GM12891 (cell line): ENCODE data around the gene PDCD4.

ENCODE experiments used
- DNase-seq: peaks from one replicate; pipeline ENCODE4 v3.0.0; 2011; ENCODE audit warnings: low spot score; ENCODE audit not compliant: insufficient read length
- FAIRE-seq: peaks from 2 replicates; lab custom pipeline; 2011; peaks lifted over from hg19 to GRCh38; lab: Jason Lieb, UNC
- PAX5 ChIP-seq: IDR thresholded peaks from 2 replicates; pipeline ENCODE4 v1.6.1; 2011; ENCODE audit warnings: low read length, moderate library complexity, mild to moderate bottlenecking; ENCODE audit not compliant: insufficient read depth, severe bottlenecking
- POLR2A ChIP-seq: IDR thresholded peaks from 2 replicates; pipeline ENCODE4 v1.6.1; 2011; ENCODE audit warnings: low read depth, low read length, control low read depth
- POLR2AphosphoS5 ChIP-seq: IDR thresholded peaks from 2 replicates; pipeline ENCODE4 v1.6.1; 2011; ENCODE audit warnings: low read depth, low read length, control low read depth
- POU2F2 ChIP-seq: IDR thresholded peaks from 2 replicates; pipeline ENCODE4 v1.6.1; 2011; ENCODE audit warnings: low read depth, mild to moderate bottlenecking, control low read depth, low read length, moderate library complexity
- SPI1 ChIP-seq: IDR thresholded peaks from 2 replicates; pipeline ENCODE4 v1.6.1; 2011; ENCODE audit warnings: low read depth, low read length, control low read depth
- TAF1 ChIP-seq: IDR thresholded peaks from 2 replicates; pipeline ENCODE4 v1.6.1; 2011; ENCODE audit warnings: low read depth, low read length, control low read depth

The PDCD4 gene

DNA sequence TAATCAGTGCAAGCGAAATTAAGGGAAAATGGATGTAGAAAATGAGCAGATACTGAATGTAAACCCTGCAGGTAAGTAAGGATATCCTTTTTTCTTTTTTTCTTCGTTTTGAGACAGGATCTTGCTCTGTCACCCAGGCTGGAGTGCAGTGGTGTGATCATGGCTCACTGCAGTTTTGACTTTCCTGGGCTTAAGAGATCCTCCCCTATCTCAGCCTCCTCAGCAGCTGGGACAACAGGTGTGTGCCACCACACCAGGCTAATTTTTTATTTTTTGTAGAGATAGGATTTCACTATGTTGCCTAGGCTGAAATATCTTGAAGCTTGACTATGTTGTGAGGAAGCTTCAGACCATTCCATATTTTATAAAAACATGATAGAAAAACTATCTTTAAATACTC is 4.3 kb downstream of the PDCD4 start:
- DNase-seq (no peak), FAIRE-seq (no peak)
- TF ChIP-seq POU2F2: no peak
- no peak for TF ChIP-seq SPI1
- no peak for TF ChIP-seq TAF1
- TF ChIP-seq POLR2A: no peak
- TF ChIP-seq POLR2AphosphoS5: no peak
- TF ChIP-seq PAX5: no peak

DNA sequence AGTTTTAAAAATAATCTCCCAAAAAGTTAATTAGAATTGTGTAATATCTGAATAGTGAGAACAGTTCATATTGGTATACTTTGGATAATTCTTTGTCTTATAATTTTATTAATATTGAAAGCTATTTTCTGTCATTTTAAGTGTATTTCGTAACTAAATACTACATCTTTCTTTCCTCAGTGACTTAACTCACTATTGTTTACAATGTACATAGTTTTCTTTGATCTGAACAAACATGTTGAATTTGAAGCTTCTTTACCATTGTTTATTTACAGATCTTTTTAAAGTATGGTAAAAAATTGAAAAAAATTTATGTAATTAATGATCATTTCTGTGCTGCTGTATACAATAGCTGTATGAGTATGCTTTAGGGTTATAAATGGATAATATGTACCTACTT is 5.1 kb downstream of the PDCD4 start:
- FAIRE-seq (no peak), DNase-seq (no peak)
- no peak for TF ChIP-seq SPI1
- no peak for TF ChIP-seq POU2F2
- TF ChIP-seq POLR2AphosphoS5: no peak
- no peak for TF ChIP-seq TAF1
- no peak for TF ChIP-seq PAX5
- TF ChIP-seq POLR2A: no peak

DNA sequence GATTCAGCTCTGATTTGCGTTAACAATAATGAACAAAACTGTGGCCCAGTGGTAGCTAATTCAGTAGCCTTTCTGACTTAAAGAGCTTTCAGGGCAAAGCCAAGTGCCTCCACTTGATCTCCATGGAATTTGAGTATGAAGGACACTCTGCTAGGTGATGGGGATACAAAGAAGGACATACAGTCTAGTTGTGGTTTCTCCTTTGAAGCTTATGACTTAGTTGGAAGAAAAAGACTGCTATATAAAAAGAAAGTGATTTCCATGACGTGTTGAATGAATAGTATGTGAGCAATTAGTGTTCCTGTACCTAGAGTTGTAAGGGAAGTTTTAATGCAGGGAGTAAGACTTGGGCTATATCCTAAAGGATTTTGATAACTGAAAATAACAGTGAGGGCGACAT is 8.3 kb downstream of the PDCD4 start:
- no peak for FAIRE-seq
- TF ChIP-seq PAX5 (no peak), TAF1 (no peak), POLR2A (no peak), POU2F2 (no peak), SPI1 (no peak), POLR2AphosphoS5 (no peak)
- no peak for DNase-seq

DNA sequence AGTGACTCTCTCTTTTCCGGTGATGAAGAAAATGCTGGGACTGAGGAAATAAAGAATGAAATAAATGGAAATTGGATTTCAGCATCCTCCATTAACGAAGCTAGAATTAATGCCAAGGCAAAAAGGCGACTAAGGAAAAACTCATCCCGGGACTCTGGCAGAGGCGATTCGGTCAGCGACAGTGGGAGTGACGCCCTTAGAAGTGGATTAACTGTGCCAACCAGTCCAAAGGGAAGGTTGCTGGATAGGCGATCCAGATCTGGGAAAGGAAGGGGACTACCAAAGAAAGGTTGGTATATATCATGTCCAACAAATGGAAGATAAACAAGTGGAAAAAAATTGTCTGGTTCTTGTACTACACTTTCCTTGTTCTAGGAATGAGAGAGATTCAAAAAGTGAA is 9.5 kb downstream of the PDCD4 start:
- FAIRE-seq (no peak), DNase-seq (no peak)
- TF ChIP-seq PAX5 (no peak), POLR2AphosphoS5 (no peak), TAF1 (no peak), SPI1 (no peak), POU2F2 (no peak), POLR2A (no peak)

DNA sequence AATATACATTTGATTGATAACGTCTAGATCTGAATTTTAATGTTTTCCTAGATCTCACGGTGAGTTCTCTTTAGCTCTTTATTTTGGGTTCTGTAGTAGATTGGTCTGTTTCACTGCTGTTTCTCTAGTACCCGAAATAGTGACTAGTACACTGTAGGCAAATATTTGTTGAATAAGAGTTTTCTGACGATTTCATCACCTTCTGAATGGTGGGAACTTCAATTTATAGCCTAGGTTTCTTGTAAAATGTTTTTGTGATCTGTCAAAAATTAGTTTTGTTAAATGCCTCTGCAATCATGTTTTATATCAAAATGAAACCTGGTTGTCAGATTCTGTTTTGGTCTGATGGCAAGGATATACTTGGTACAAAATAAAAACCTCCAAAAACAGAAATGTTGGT is 10.2 kb downstream of the PDCD4 start:
- no peak for FAIRE-seq
- TF ChIP-seq POLR2AphosphoS5: no peak
- TF ChIP-seq POLR2A: no peak
- no peak for TF ChIP-seq POU2F2
- TF ChIP-seq SPI1: no peak
- DNase-seq: no peak

GRCh38 chr10:110883924-110884323 is 12.2 kb downstream of the PDCD4 start:
- FAIRE-seq (peak; percentile 31), DNase-seq (no peak)
- no peak for TF ChIP-seq SPI1
- no peak for TF ChIP-seq TAF1
- TF ChIP-seq POLR2AphosphoS5: no peak
- TF ChIP-seq POLR2A: no peak
- no peak for TF ChIP-seq PAX5
- no peak for TF ChIP-seq POU2F2

GRCh38 chr10:110885932-110886674 is 14.4 kb downstream of the PDCD4 start:
- no peak for TF ChIP-seq POU2F2
- no peak for TF ChIP-seq POLR2AphosphoS5
- TF ChIP-seq POLR2A: no peak
- TF ChIP-seq SPI1: no peak
- no peak for TF ChIP-seq PAX5
- TF ChIP-seq TAF1: no peak
- DNase-seq: no peak
- FAIRE-seq: peak; percentile 58

DNA sequence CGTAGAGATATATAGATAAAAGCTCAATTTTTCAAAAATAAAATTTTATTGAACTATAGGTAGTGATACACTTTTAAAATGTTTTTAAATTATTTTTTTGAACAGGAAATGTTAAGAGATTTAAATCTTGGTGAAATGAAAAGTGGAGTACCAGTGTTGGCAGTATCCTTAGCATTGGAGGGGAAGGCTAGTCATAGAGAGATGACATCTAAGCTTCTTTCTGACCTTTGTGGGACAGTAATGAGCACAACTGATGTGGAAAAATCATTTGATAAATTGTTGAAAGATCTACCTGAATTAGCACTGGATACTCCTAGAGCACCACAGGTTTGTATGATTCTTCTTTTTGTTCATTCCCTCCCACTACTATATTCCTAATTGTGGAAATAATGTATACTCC is 15.8 kb downstream of the PDCD4 start:
- FAIRE-seq (no peak), DNase-seq (no peak)
- no peak for TF ChIP-seq POU2F2
- TF ChIP-seq SPI1: no peak
- TF ChIP-seq POLR2AphosphoS5: no peak
- no peak for TF ChIP-seq POLR2A
- no peak for TF ChIP-seq TAF1
- TF ChIP-seq PAX5: no peak

DNA sequence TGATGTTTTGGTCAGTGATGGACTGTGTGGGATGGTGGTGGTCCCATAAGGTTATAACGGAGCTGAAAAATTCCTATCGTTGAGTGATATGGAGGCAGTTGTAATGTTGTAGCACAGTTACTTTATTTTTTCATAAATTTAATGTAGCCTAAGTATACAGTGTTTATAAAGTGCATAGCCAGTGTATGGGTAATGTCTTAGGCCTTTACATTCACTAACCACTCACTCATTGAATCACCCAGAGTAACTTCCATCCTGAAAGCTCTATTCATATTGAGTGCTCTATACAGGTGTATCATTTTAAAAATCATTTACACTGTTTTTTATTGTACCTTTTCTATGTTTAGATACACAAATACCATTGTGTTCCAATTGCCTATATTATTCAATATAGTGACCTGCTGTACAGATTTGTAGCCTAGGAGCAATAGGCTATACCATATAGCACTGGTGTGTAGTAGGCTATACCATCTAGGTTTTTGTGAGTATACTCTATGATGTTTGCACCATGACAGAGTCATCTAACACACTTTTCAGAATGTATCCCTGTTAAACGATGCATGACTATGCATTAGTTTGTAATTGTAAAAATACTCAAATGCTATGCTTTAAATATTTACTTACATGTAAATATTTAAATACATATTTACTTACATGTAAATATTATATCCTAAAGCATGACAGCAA is 21.0 kb downstream of the PDCD4 start:
- no peak for DNase-seq
- TF ChIP-seq PAX5 (no peak), POLR2AphosphoS5 (no peak), SPI1 (no peak), TAF1 (no peak), POU2F2 (no peak), POLR2A (no peak)
- no peak for FAIRE-seq

DNA sequence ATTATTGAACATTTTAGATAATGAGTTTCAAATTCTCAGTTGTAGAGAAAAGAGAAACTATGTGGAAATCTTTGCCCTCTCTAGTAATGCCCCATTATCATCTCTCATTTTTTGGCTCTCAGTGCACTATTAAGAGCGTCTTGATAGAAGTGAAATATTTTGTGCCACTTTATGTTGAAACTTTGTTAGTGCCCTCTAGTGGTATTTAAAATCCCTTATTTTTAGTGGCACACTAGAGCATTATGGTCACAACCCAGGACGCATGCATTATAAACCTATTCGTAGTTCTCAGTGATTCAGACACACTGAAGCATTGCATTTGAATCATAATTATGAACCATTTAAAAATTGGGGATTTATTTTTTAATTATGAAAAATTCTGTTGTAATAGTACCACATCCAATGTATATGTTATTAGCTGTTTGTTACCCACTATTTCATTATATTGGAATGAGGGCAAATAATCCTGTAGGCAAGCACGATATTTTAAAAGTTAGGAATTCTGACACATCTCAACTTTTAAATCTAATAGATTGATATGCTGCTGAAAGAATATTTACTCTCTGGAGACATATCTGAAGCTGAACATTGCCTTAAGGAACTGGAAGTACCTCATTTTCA is 21.9 kb downstream of the PDCD4 start:
- TF ChIP-seq POLR2A (no peak), POU2F2 (no peak), TAF1 (no peak), PAX5 (no peak), SPI1 (no peak), POLR2AphosphoS5 (no peak)
- no peak for DNase-seq
- FAIRE-seq: peak; percentile 80
